ENCODE data around the gene SMYD5. TPM values are rescaled to one million over a fixed set of nuclear protein-coding genes. Genes with fewer than 3 reads are reported as not detected.

Gene SMYD5
- total RNA-seq, 2 experiments from 2014 or later, result 33.2 to 42.2 TPM

- CTCF ChIA-PET (ENCODE audit: unreplicated experiment), result interaction anchor here (0.6 to 1.3 kb wide), 6 partner anchors 13 to 129 kb away, joined by 3 to 6 read pairs (median 4); partner anchors contain the start of gene PRADC1
- POLR2A ChIA-PET, result interaction anchor here (0.6 to 1.6 kb wide), 11 partner anchors 8 to 130 kb away, joined by 3 to 4 read pairs (median 3); partner anchors contain the start of genes CCT7 and PRADC1
- Histone ChIP-seq H3K79me2 (ENCODE audit: insufficient read depth, low read depth, low read length) (peaks cover 30% of the 10 kb centered on the region), H3K4me2 (ENCODE audit: low read length) (0 out of 2 replicates have a peak overlapping the region, but pooled peaks have one; percentile 3), H4K20me1 (ENCODE audit: insufficient read depth, low read length) (no peaks in the 10 kb centered on the region), H3K9me3 (ENCODE audit: low read length) (no peaks in the 10 kb centered on the region), H2AFZ (ENCODE audit: low read length) (peak overlapping the region; percentile 69; the same call in 1 of the 2 replicates), H3K9me2 (ENCODE audit: insufficient read depth, low read length) (no peaks in the 10 kb centered on the region), H3K4me3 (ENCODE audit: low read depth, low read length, poor library complexity, severe bottlenecking) (no peak overlapping the region), H3K4me1 (ENCODE audit: insufficient read depth, low read length, poor library complexity, severe bottlenecking) (peaks cover 25% of the 10 kb centered on the region), H3K36me3 (ENCODE audit: insufficient read depth, low read length) (no peaks in the 10 kb centered on the region), H3K27ac (ENCODE audit: low read depth, low read length, poor library complexity, severe bottlenecking) (no peak overlapping the region)
- intact Hi-C loops (cut with micrococcal nuclease; ENCODE audit: unreplicated experiment), result loop anchor here (1.0 to 2.0 kb wide), 3 partner anchors 36 to 127 kb away; no protein-coding TSS in a partner anchor
- TF ChIP-seq CTCF (conservative IDR thresholded peaks at IDR 0.05; ENCODE audit: low read length) (peak; percentile 94), EZH2phosphoT487 (IDR thresholded peaks at IDR 0.05; ENCODE audit: borderline replicate concordance, low read depth, low read length) (no peak)
- BruUV-seq (replicated peaks), result no TSS peak
- DNase-seq (ENCODE audit: low spot score), result peak; percentile 79
Measured at GRCh38 chr2:73212448-73213176, 1.4 kb upstream of the SMYD5 start.

- Histone ChIP-seq H3K4me3 (ENCODE audit: low read depth, low read length, poor library complexity, severe bottlenecking) (peak overlapping the region; percentile 95), H3K36me3 (ENCODE audit: insufficient read depth, low read length) (peaks cover 9% of the 10 kb centered on the region; the same call in 1 of the 2 replicates), H2AFZ (ENCODE audit: low read length) (no peak overlapping the region), H3K4me2 (ENCODE audit: low read length) (peak overlapping the region; percentile 89), H3K9me3 (ENCODE audit: low read length) (no peaks in the 10 kb centered on the region), H3K79me2 (ENCODE audit: insufficient read depth, low read depth, low read length) (peaks cover 35% of the 10 kb centered on the region), H3K27ac (ENCODE audit: low read depth, low read length, poor library complexity, severe bottlenecking) (no peak overlapping the region), H3K4me1 (ENCODE audit: insufficient read depth, low read length, poor library complexity, severe bottlenecking) (peaks cover 25% of the 10 kb centered on the region), H3K9me2 (ENCODE audit: insufficient read depth, low read length) (no peaks in the 10 kb centered on the region), H4K20me1 (ENCODE audit: insufficient read depth, low read length) (no peaks in the 10 kb centered on the region)
- ChIA-PET CTCF (ENCODE audit: unreplicated experiment) (interaction anchor here (0.9 kb wide), 1 partner anchor 130 kb away, joined by 3 read pairs; no protein-coding TSS in a partner anchor), POLR2A (interaction anchor here (0.6 to 1.4 kb wide), 7 partner anchors 14 to 533 kb away, joined by 3 to 5 read pairs (median 3); partner anchors contain the start of gene CCT7)
- TF ChIP-seq EZH2phosphoT487 (IDR thresholded peaks at IDR 0.05; ENCODE audit: borderline replicate concordance, low read depth, low read length) (no peak), CTCF (conservative IDR thresholded peaks at IDR 0.05; ENCODE audit: low read length) (no peak)
- no peak for DNase-seq (ENCODE audit: low spot score)
- intact Hi-C loops (cut with micrococcal nuclease; ENCODE audit: unreplicated experiment), result no loop called here
- no TSS peak for BruUV-seq (replicated peaks)
Measured at GRCh38 chr2:73215254-73215653, 1.2 kb downstream of the SMYD5 start.

Data from OCI-LY7 (cell line).